HCT116 (cell line): ENCODE data around the gene TMEM50B. TPM values are rescaled to one million over a fixed set of nuclear protein-coding genes. Genes with fewer than 3 reads are reported as not detected.

Source experiments
- ATAC-seq: fragments of 200-7000 bp; cut with Tn5 transposase; 2 replicates; pipeline ENCODE4 v1.9.1; 2020; ENCODE audit warnings: mild to moderate bottlenecking, moderate library complexity
- BruUV-seq: library from RNA; stranded (reverse); fragments of 400-500 nt; replicated peaks from 2 replicates; lab custom pipeline; 2021; lab: Mats Ljungman, UMichigan
- CTCF ChIA-PET: fragments of 300-600 bp; sonication (Branson Sonifier 250); formaldehyde crosslinking; loops from one replicate; lab custom pipeline; 2021; ENCODE audit warnings: antibody characterized with exemption; lab: Charles Lee
- POLR2A ChIA-PET: fragments of 300-600, 350-600 bp; sonication (Branson Sonifier 250); formaldehyde crosslinking; loops from one replicate; lab custom pipeline; 2021; ENCODE audit warnings: antibody characterized with exemption; lab: Charles Lee
- RAD21 ChIA-PET, 2 experiments: fragments of 300-600 bp; sonication (Branson Sonifier 250); formaldehyde crosslinking; loops; one replicate each; lab custom pipeline; 2023; ENCODE audit warnings: low total read pairs in 2 of 2; ENCODE audit not compliant: uncharacterized antibody in 2 of 2, unreplicated experiment in 2 of 2, low non-redundant PET in 1 of 2; lab: Charles Lee
- DNase-seq: peaks from one replicate; pipeline ENCODE4 v3.0.0-alpha.2; 2010; ENCODE audit warnings: low read depth, low spot score
- H2AFZ ChIP-seq: fragments of 200-600 bp; shearing (Covaris generic), sonication (generic); 2 replicates; pipeline ENCODE4 v1.6.1; 2017; ENCODE audit warnings: low read depth, mixed run types, mixed read lengths, antibody characterized with exemption, low read length; ENCODE audit not compliant: poor library complexity, severe bottlenecking
- H3K27ac ChIP-seq: 2 replicates; pipeline ENCODE4 v1.5.1; 2012; ENCODE audit warnings: low read depth, low read length
- H3K27me3 ChIP-seq: fragments of 200-600 bp; sonication (generic); 2 replicates; pipeline ENCODE4 v1.6.1; 2016; ENCODE audit warnings: mixed run types, low read length, mixed read lengths; ENCODE audit not compliant: insufficient read depth
- H3K36me3 ChIP-seq, 2 experiments: fragments of 200-500 bp in 1 of 2; fragments of 200-600 bp in 1 of 2; sonication (Bioruptor generic) in 1 of 2; sonication (generic) in 1 of 2; 2 replicates each; pipeline versions ENCODE4 v1.5.1 to v1.6.1; 2014 to 2016; ENCODE audit warnings: low read length in 2 of 2, inconsistent platforms in 1 of 2, mixed read lengths in 1 of 2, mixed run types in 1 of 2; ENCODE audit not compliant: insufficient read depth in 2 of 2, control insufficient read depth in 1 of 2
- H3K4me1 ChIP-seq, 2 experiments: fragments of 200-600 bp in 1 of 2; sonication (generic) in 1 of 2; 2 replicates each; pipeline versions ENCODE4 v1.5.1 to v1.6.1; 2012 to 2017; ENCODE audit warnings: low read length in 2 of 2, inconsistent platforms in 1 of 2, mild to moderate bottlenecking in 1 of 2, mixed read lengths in 1 of 2, mixed run types in 1 of 2, moderate library complexity in 1 of 2; ENCODE audit not compliant: insufficient read depth in 2 of 2, control insufficient read depth in 1 of 2
- H3K4me2 ChIP-seq: fragments of 200-600 bp; sonication (generic); 2 replicates; pipeline ENCODE4 v1.6.1; 2017; ENCODE audit warnings: mixed run types, low read length, mixed read lengths
- H3K4me3 ChIP-seq, 2 experiments: fragments of 200-600 bp in 1 of 2; sonication (generic) in 1 of 2; replicated peaks in 1 of 2; 2 replicates each; pipeline ENCODE4 v1.5.1; 2011 to 2016; ENCODE audit warnings: low read length in 2 of 2, control low read depth in 1 of 2, low read depth in 1 of 2, mild to moderate bottlenecking in 1 of 2, mixed read lengths in 1 of 2, mixed run types in 1 of 2
- H3K79me2 ChIP-seq: fragments of 200-600 bp; sonication (generic); 2 replicates; pipeline ENCODE4 v1.6.1; 2017; ENCODE audit warnings: mild to moderate bottlenecking, mixed run types, low read length, moderate library complexity, mixed read lengths; ENCODE audit not compliant: insufficient read depth
- H3K9ac ChIP-seq: fragments of 200-600 bp; sonication (generic); 2 replicates; pipeline ENCODE4 v1.6.1; 2016; ENCODE audit warnings: low read length, mixed read lengths
- H3K9me2 ChIP-seq: fragments of 200-600 bp; sonication (generic), shearing (Covaris generic); 2 replicates; pipeline ENCODE4 v1.6.1; 2017; ENCODE audit warnings: mixed run types, mild to moderate bottlenecking, moderate library complexity; ENCODE audit not compliant: insufficient read depth
- H3K9me3 ChIP-seq, 2 experiments: fragments of 200-500 bp in 1 of 2; fragments of 200-600 bp in 1 of 2; sonication (Bioruptor generic) in 1 of 2; sonication (generic) in 1 of 2; 2 replicates each; pipeline ENCODE4 v1.6.1; 2014 to 2017; ENCODE audit warnings: low read length in 2 of 2, mixed read lengths in 2 of 2, inconsistent platforms in 1 of 2, low read depth in 1 of 2, mild to moderate bottlenecking in 1 of 2, mixed run types in 1 of 2, moderate library complexity in 1 of 2; ENCODE audit not compliant: control insufficient read depth in 1 of 2, insufficient read depth in 1 of 2
- H4K20me1 ChIP-seq: fragments of 200-600 bp; sonication (generic), shearing (Covaris generic); 2 replicates; pipeline ENCODE4 v1.6.1; 2017; ENCODE audit warnings: mixed run types, mild to moderate bottlenecking, moderate library complexity; ENCODE audit not compliant: insufficient read depth
- CTCF ChIP-seq, 3 experiments: fragments of 200-600 bp in 1 of 3; sonication (generic) in 1 of 3; IDR thresholded peaks in 2 of 3; conservative IDR thresholded peaks in 1 of 3; 2 replicates each; pipeline ENCODE4 v1.5.1; 2012 to 2017; ENCODE audit warnings: low read depth in 2 of 3, low read length in 2 of 3, antibody characterized with exemption in 1 of 3, borderline replicate concordance in 1 of 3, control low read depth in 1 of 3, mild to moderate bottlenecking in 1 of 3, mixed read lengths in 1 of 3, mixed run types in 1 of 3, moderate library complexity in 1 of 3; ENCODE audit not compliant: insufficient read depth in 1 of 3
- EZH2phosphoT487 ChIP-seq: fragments of 200-600 bp; IDR thresholded peaks from 2 replicates; pipeline ENCODE4 v1.6.1; 2018; ENCODE audit warnings: antibody characterized with exemption, borderline replicate concordance
- FOSL1 ChIP-seq: IDR thresholded peaks from 2 replicates; pipeline ENCODE4 v1.6.1; 2012; ENCODE audit warnings: low read depth
- MAX ChIP-seq: IDR thresholded peaks from 2 replicates; pipeline ENCODE4 v1.6.1; 2012
- POLR2A ChIP-seq: IDR thresholded peaks from 2 replicates; pipeline ENCODE4 v1.7.0; 2011; ENCODE audit warnings: borderline replicate concordance; ENCODE audit not compliant: insufficient read depth, insufficient read length; ENCODE audit errors: extremely low read depth
- POLR2AphosphoS5 ChIP-seq: IDR thresholded peaks from 2 replicates; pipeline ENCODE4 v1.6.1; 2011; ENCODE audit warnings: mild to moderate bottlenecking, low read depth, low read length, moderate library complexity
- RAD21 ChIP-seq: IDR thresholded peaks from 2 replicates; pipeline ENCODE4 v1.6.1; 2012; ENCODE audit warnings: low read depth, mild to moderate bottlenecking
- SIN3A ChIP-seq: IDR thresholded peaks from 2 replicates; pipeline ENCODE4 v1.6.1; 2012; ENCODE audit warnings: low read depth
- SRF ChIP-seq: IDR thresholded peaks from 2 replicates; pipeline ENCODE4 v1.6.1; 2012; ENCODE audit warnings: low read depth
- YY1 ChIP-seq: IDR thresholded peaks from 2 replicates; pipeline ENCODE4 v1.6.1; 2011; ENCODE audit warnings: low read length, low read depth, moderate library complexity, mild to moderate bottlenecking; ENCODE audit not compliant: insufficient replicate concordance; ENCODE audit errors: extremely low read depth
- ZBTB33 ChIP-seq: IDR thresholded peaks from 2 replicates; pipeline ENCODE4 v1.6.1; 2011; ENCODE audit warnings: mild to moderate bottlenecking, low read length, moderate library complexity; ENCODE audit not compliant: insufficient replicate concordance; ENCODE audit errors: extremely low read depth
- ZFX ChIP-seq: fragments of 450-650 bp; IDR thresholded peaks from 2 replicates; pipeline ENCODE4 v1.6.1; 2017
- ZNF274 ChIP-seq: fragments of 200-500 bp; sonication (Bioruptor generic); IDR thresholded peaks from 2 replicates; pipeline ENCODE4 v1.6.1; 2014; ENCODE audit warnings: mild to moderate bottlenecking, low read depth, low read length, inconsistent platforms
- intact Hi-C: fragments of 100-400 bp; cut with micrococcal nuclease; formaldehyde crosslinking; loops from 2 replicates; pipeline ENCODE4 v1.10.0; 2022
- total RNA-seq: library from RNA; stranded (reverse); gene quantifications from one replicate; pipeline ENCODE4 v1.2.1, GENCODE V29; 2021; ENCODE audit not compliant: unreplicated experiment

Gene TMEM50B
- total RNA-seq, 1 experiment from 2014 or later = 18.8 TPM

GRCh38 chr21:33514229-33514628, 34.5 kb upstream of the TMEM50B start:
- H3K27ac ChIP-seq = no peak overlapping the region
- intact Hi-C loops = no loop called here
- no peak overlapping the region for H3K4me3 ChIP-seq
- ChIA-PET RAD21 (no interaction called here), CTCF (no interaction called here), POLR2A (no interaction called here)
- no peak for ATAC-seq
- no peak overlapping the region for H3K4me2 ChIP-seq
- no peaks in the 10 kb centered on the region for H3K27me3 ChIP-seq
- peaks cover 57 to 61% of the 10 kb centered on the region in 2 experiments; a peak in 3 of 4 replicates for H3K36me3 ChIP-seq
- no peak for TF ChIP-seq CTCF (IDR thresholded peaks at IDR 0.05 in 2 of 3, conservative IDR thresholded peaks at IDR 0.05 in 1 of 3; ENCODE audit: borderline replicate concordance in 1 of 3, insufficient read depth in 1 of 3, low read depth in 2 of 3, low read length in 2 of 3)
- TF ChIP-seq ZFX = no peak
- no peak for TF ChIP-seq SRF
- TF ChIP-seq YY1 = no peak
- TF ChIP-seq RAD21 = no peak
- TF ChIP-seq POLR2A = no peak
- H4K20me1 ChIP-seq = no peaks in the 10 kb centered on the region
- H3K4me1 ChIP-seq = no peaks in the 10 kb centered on the region
- no peak overlapping the region for H2AFZ ChIP-seq
- no TSS peak for BruUV-seq
- H3K79me2 ChIP-seq = no peaks in the 10 kb centered on the region
- no peak for DNase-seq
- H3K9ac ChIP-seq = no peak overlapping the region
- H3K9me3 ChIP-seq = no peaks in the 10 kb centered on the region
- H3K9me2 ChIP-seq = no peaks in the 10 kb centered on the region

GRCh38 chr21:33512481-33512880, 32.7 kb upstream of the TMEM50B start:
- Histone ChIP-seq H3K4me2 (no peak overlapping the region), H3K4me1 (no peaks in the 10 kb centered on the region), H3K9me2 (no peaks in the 10 kb centered on the region), H3K27ac (no peak overlapping the region), H3K9ac (no peak overlapping the region), H3K36me3 (peaks cover 55 to 58% of the 10 kb centered on the region in 2 experiments), H4K20me1 (no peaks in the 10 kb centered on the region), H3K27me3 (no peaks in the 10 kb centered on the region), H3K4me3 (no peak overlapping the region), H2AFZ (no peak overlapping the region), H3K79me2 (no peaks in the 10 kb centered on the region), H3K9me3 (no peaks in the 10 kb centered on the region)
- no peak for ATAC-seq
- ChIA-PET POLR2A (no interaction called here), CTCF (no interaction called here), RAD21 (no interaction called here)
- no peak for DNase-seq
- no TSS peak for BruUV-seq
- intact Hi-C loops = no loop called here
- TF ChIP-seq SRF (no peak), EZH2phosphoT487 (no peak), ZBTB33 (no peak), FOSL1 (no peak), YY1 (no peak), ZNF274 (no peak), SIN3A (no peak), MAX (no peak), POLR2AphosphoS5 (no peak), RAD21 (no peak)
